SK-N-SH (cell line): Measurements from ENCODE around the gene CHD5. TPM values are rescaled to one million over a fixed set of nuclear protein-coding genes. Genes with fewer than 3 reads are reported as not detected.

Source experiments
- CTCF ChIA-PET: fragments of 300-600, 350-600 bp; formaldehyde crosslinking; extraction: SDS; loops from one replicate; lab custom pipeline; 2021; lab: Yijun Ruan, JAX
- POLR2A ChIA-PET: fragments of 350-600 bp; sonication (Branson Sonifier 250); formaldehyde crosslinking; extraction: SDS; loops from one replicate; lab custom pipeline; 2020; ENCODE audit warnings: antibody characterized with exemption, inconsistent platforms; lab: Yijun Ruan, JAX
- DNase-seq: peaks from one replicate; pipeline ENCODE4 v3.0.0; 2012
- H2AFZ ChIP-seq: fragments of 200-600 bp; sonication (generic); 2 replicates; pipeline ENCODE4 v1.8.1; 2016; ENCODE audit warnings: antibody characterized with exemption, mild to moderate bottlenecking, low read depth
- H3F3A ChIP-seq: fragments of 200-600 bp; sonication (generic); replicated peaks from 2 replicates; pipeline ENCODE3; 2016; ENCODE audit warnings: antibody characterized with exemption, mild to moderate bottlenecking; ENCODE audit not compliant: insufficient read depth
- H3K27ac ChIP-seq, 2 experiments: fragments of 200-500 bp in 1 of 2; fragments of 200-600 bp in 1 of 2; sonication (Bioruptor generic) in 1 of 2; sonication (generic), shearing (Covaris generic) in 1 of 2; 2 replicates each; pipeline versions ENCODE4 v1.5.1 to v1.6.1; 2014 to 2016; ENCODE audit warnings: low read depth in 2 of 2, inconsistent platforms in 1 of 2, low read length in 1 of 2, mild to moderate bottlenecking in 1 of 2, mixed read lengths in 1 of 2
- H3K27me3 ChIP-seq: fragments of 200-600 bp; sonication (generic), shearing (Covaris generic); 2 replicates; pipeline ENCODE4 v1.6.1; 2016; ENCODE audit warnings: mixed run types; ENCODE audit not compliant: insufficient read depth
- H3K36me3 ChIP-seq, 2 experiments: fragments of 200-500 bp in 1 of 2; fragments of 200-600 bp in 1 of 2; sonication (Bioruptor generic) in 1 of 2; sonication (generic) in 1 of 2; replicated peaks in 1 of 2; 2 replicates each; pipeline versions ENCODE3 to v1.5.1; 2014 to 2016; ENCODE audit warnings: low read length in 1 of 2, mild to moderate bottlenecking in 1 of 2; ENCODE audit not compliant: insufficient read depth in 2 of 2, control insufficient read depth in 1 of 2
- H3K4me1 ChIP-seq, 2 experiments: fragments of 200-500 bp in 1 of 2; fragments of 200-600 bp in 1 of 2; sonication (Bioruptor generic) in 1 of 2; sonication (generic), shearing (Covaris generic) in 1 of 2; 2 replicates each; pipeline versions ENCODE4 v1.5.1 to v1.6.1; 2014 to 2016; ENCODE audit warnings: low read depth in 1 of 2, low read length in 1 of 2, mixed run types in 1 of 2; ENCODE audit not compliant: insufficient read depth in 2 of 2, control insufficient read depth in 1 of 2
- H3K4me2 ChIP-seq: fragments of 200-600 bp; sonication (generic), shearing (Covaris generic); 2 replicates; pipeline ENCODE4 v1.6.1; 2017; ENCODE audit warnings: mixed run types
- H3K4me3 ChIP-seq, 2 experiments: fragments of 200-500 bp in 1 of 2; fragments of 200-600 bp in 1 of 2; sonication (Bioruptor generic) in 1 of 2; sonication (generic), shearing (Covaris generic) in 1 of 2; 2 replicates each; pipeline versions ENCODE4 v1.5.1 to v1.8.1; 2014 to 2016; ENCODE audit warnings: low read depth in 2 of 2, inconsistent platforms in 1 of 2, low read length in 1 of 2, mild to moderate bottlenecking in 1 of 2, mixed read lengths in 1 of 2, moderate library complexity in 1 of 2
- H3K79me2 ChIP-seq: fragments of 200-600 bp; sonication (generic); 2 replicates; pipeline ENCODE4 v1.8.1; 2017; ENCODE audit warnings: mild to moderate bottlenecking; ENCODE audit not compliant: insufficient read depth
- H3K9ac ChIP-seq: fragments of 200-600 bp; sonication (generic); 2 replicates; pipeline ENCODE4 v1.6.1; 2017; ENCODE audit warnings: mixed run types
- H3K9me2 ChIP-seq: fragments of 200-600 bp; sonication (generic); 2 replicates; pipeline ENCODE4 v1.6.1; 2017; ENCODE audit warnings: mixed run types
- H3K9me3 ChIP-seq: fragments of 200-600 bp; sonication (generic); 2 replicates; pipeline ENCODE4 v1.6.1; 2017; ENCODE audit warnings: mixed run types, mild to moderate bottlenecking, moderate library complexity
- H4K20me1 ChIP-seq: fragments of 200-600 bp; sonication (generic); 2 replicates; pipeline ENCODE4 v1.6.1; 2017; ENCODE audit warnings: mild to moderate bottlenecking, mixed run types; ENCODE audit not compliant: insufficient read depth
- CHD2 ChIP-seq: fragments of 150-350 bp; IDR thresholded peaks from 2 replicates; pipeline ENCODE4 v1.6.1; 2018; ENCODE audit warnings: low read length; ENCODE audit not compliant: partially characterized antibody
- ELF1 ChIP-seq: IDR thresholded peaks from 2 replicates; pipeline ENCODE4 v1.4.0; 2012
- FOSL2 ChIP-seq: IDR thresholded peaks from 2 replicates; pipeline ENCODE4 v1.4.0; 2012; ENCODE audit warnings: low read depth, mild to moderate bottlenecking, moderate library complexity, borderline replicate concordance
- FOXJ3 ChIP-seq: sonication (generic); formaldehyde crosslinking; IDR thresholded peaks from 2 replicates; pipeline ENCODE4 v1.5.1; 2020; ENCODE audit warnings: mild to moderate bottlenecking, missing genetic modification reagents
- FOXM1 ChIP-seq: IDR thresholded peaks from 2 replicates; pipeline ENCODE4 v1.4.0; 2012; ENCODE audit warnings: low read depth, mild to moderate bottlenecking
- JUND ChIP-seq: IDR thresholded peaks from 2 replicates; pipeline ENCODE4 v1.4.0; 2012
- MEF2A ChIP-seq: IDR thresholded peaks from 2 replicates; pipeline ENCODE4 v1.4.0; 2012; ENCODE audit warnings: low read depth, borderline replicate concordance
- NRF1 ChIP-seq: IDR thresholded peaks from 2 replicates; pipeline ENCODE4 v1.6.1; 2012; ENCODE audit warnings: low read depth, mild to moderate bottlenecking, low read length
- POLR2AphosphoS5 ChIP-seq: IDR thresholded peaks from 2 replicates; pipeline ENCODE4 v1.6.1; 2012; ENCODE audit warnings: low read depth, low read length
- RAD21 ChIP-seq: IDR thresholded peaks from 2 replicates; pipeline ENCODE4 v1.6.1; 2012; ENCODE audit warnings: mild to moderate bottlenecking, low read length
- RCOR1 ChIP-seq: fragments of 150-350 bp; IDR thresholded peaks from 2 replicates; pipeline ENCODE4 v1.6.1; 2017; ENCODE audit warnings: antibody characterized with exemption, low read length
- RFX5 ChIP-seq: IDR thresholded peaks from 2 replicates; pipeline ENCODE4 v1.6.1; 2012; ENCODE audit warnings: mild to moderate bottlenecking, improper control_type of control experiment, low read length
- SIN3A ChIP-seq: IDR thresholded peaks from 2 replicates; pipeline ENCODE4 v1.6.1; 2012; ENCODE audit warnings: low read depth, mild to moderate bottlenecking, low read length, moderate library complexity, borderline replicate concordance
- TAF1 ChIP-seq: IDR thresholded peaks from 2 replicates; pipeline ENCODE4 v1.6.1; 2012; ENCODE audit warnings: low read depth, mild to moderate bottlenecking, low read length, moderate library complexity, borderline replicate concordance
- TCF12 ChIP-seq: IDR thresholded peaks from 2 replicates; pipeline ENCODE4 v1.4.0; 2012
- YY1 ChIP-seq: IDR thresholded peaks from 2 replicates; pipeline ENCODE4 v1.4.0; 2012; ENCODE audit warnings: low read depth, mild to moderate bottlenecking
- WGBS: methylation state at CpG from one replicate; pipeline ENCODE4 v1.1.6; 2017; ENCODE audit warnings: low lambda C conversion rate; 5-methylcytosine and 5-hydroxymethylcytosine counted together
- polyA plus RNA-seq, 3 experiments: library from polyadenylated mRNA; depleted of rRNA; stranded (reverse); fragments of >200 nt; gene quantifications; 2 replicates each; pipeline ENCODE4 v1.2.3, GENCODE V29; 2012
- TF ChIP-seq, protein P1 (sequence below): fragments of 150-350 bp; IDR thresholded peaks from 2 replicates; pipeline ENCODE4 v1.6.1; 2017; ENCODE audit warnings: antibody characterized with exemption, low read length, low read depth, borderline replicate concordance
- TF ChIP-seq, protein P2 (sequence below): IDR thresholded peaks from 2 replicates; pipeline ENCODE4 v1.4.0; 2012; ENCODE audit warnings: low read depth
- TF ChIP-seq, protein P3 (sequence below): fragments of 200-600 bp; sonication (generic); IDR thresholded peaks from 2 replicates; pipeline ENCODE4 v1.6.1; 2017; ENCODE audit warnings: antibody characterized with exemption, mild to moderate bottlenecking, moderate library complexity

The CHD5 gene
- polyA plus RNA-seq, 1 of the 3 experiments (the other 2 are of a cell fraction): 0.26 TPM

DNA sequence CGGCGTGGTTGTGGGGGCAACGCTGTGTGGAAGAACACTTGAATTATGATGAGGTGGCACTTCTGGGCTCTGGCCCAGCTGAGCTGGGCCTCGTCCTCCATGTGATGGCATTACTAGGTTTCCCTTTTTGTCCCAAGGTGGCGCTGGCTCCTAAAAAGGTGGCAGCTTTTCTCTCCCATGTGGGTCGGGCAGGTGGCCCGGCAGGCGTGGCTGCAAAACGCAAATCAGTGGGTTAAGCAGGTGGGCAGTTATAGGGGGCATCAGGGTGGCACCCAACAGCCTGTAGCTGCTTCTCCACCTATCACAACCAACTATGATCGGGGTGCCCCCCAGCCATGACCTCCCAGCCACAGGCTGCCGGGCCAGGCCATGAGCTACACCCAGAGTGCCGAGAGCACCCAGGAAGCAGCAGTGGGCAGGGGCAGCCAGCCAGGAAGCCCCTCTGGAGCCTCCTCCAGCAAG lies 74.9 kb downstream of the CHD5 start:
- no peak overlapping the region for H3K4me3 ChIP-seq
- H3F3A ChIP-seq: no peaks in the 10 kb centered on the region
- 68% methylated on average over 7 of the region's 12 CpGs for WGBS
- H3K27me3 ChIP-seq: no peaks in the 10 kb centered on the region
- no peaks in the 10 kb centered on the region for H3K9me3 ChIP-seq
- TF ChIP-seq RAD21 (0 out of 2 replicates have a peak, but pooled peaks have one; percentile 4), RCOR1 (no peak), POLR2AphosphoS5 (no peak)
- TF ChIP-seq, all 33 proteins: peak for 1
- POLR2A ChIA-PET: no interaction called here
- no peak for DNase-seq
- H3K4me1 ChIP-seq: no peaks in the 10 kb centered on the region; a peak in 1 of 4 replicates
- no peaks in the 10 kb centered on the region for H3K36me3 ChIP-seq
- no peak overlapping the region for H3K27ac ChIP-seq
- H2AFZ ChIP-seq: no peak overlapping the region
- H3K9me2 ChIP-seq: no peaks in the 10 kb centered on the region
- H3K4me2 ChIP-seq: no peak overlapping the region
- no peaks in the 10 kb centered on the region for H3K79me2 ChIP-seq
- no peaks in the 10 kb centered on the region for H4K20me1 ChIP-seq
- CTCF ChIA-PET: interaction anchor here (0.9 to 2.5 kb wide), 7 partner anchors 21 to 104 kb away, joined by 3 to 8 read pairs (median 4); no protein-coding TSS in a partner anchor
- H3K9ac ChIP-seq: no peak overlapping the region

DNA sequence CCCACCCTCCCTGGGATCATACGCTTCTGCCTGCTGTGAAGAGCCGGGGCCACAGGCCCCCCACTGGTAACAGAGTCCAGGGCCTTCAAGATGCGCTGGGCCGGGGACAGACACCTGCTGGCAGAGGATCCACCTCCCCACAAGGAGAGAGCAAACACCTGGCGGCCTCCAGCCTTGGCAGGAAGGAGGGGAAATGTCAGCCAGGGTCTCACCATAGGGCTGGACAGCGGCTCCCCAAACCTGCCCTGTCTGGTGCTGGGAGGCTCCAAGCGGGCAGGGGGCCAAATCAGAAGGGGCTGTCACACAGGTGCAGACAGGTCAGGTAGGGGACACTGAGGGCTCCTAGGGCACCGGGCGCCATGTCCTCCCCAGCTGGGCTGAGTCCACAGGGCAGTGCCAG lies 75.5 kb downstream of the CHD5 start:
- Histone ChIP-seq H3K9me3 (no peaks in the 10 kb centered on the region), H3K27me3 (no peaks in the 10 kb centered on the region), H3K79me2 (no peaks in the 10 kb centered on the region), H3K27ac (no peak overlapping the region), H3K9ac (no peak overlapping the region), H3K4me3 (no peak overlapping the region), H2AFZ (no peak overlapping the region), H3K4me2 (no peak overlapping the region), H3K4me1 (no peaks in the 10 kb centered on the region; a peak in 1 of 4 replicates), H3K36me3 (no peaks in the 10 kb centered on the region), H3K9me2 (no peaks in the 10 kb centered on the region), H3F3A (no peaks in the 10 kb centered on the region), H4K20me1 (no peaks in the 10 kb centered on the region)
- WGBS: 80% methylated on average over 2 of the region's 9 CpGs
- ChIA-PET CTCF (interaction anchor here (0.9 to 2.5 kb wide), 4 partner anchors 22 to 100 kb away, joined by 3 to 8 read pairs (median 4); no protein-coding TSS in a partner anchor), POLR2A (no interaction called here)
- DNase-seq: no peak
- TF ChIP-seq NRF1: no peak
- TF ChIP-seq RFX5: no peak
- TF ChIP-seq ELF1: no peak
- TF ChIP-seq CHD2: no peak
- no peak for TF ChIP-seq RAD21
- no peak for TF ChIP-seq TCF12
- TF ChIP-seq FOXM1: no peak
- TF ChIP-seq, protein P1, sequence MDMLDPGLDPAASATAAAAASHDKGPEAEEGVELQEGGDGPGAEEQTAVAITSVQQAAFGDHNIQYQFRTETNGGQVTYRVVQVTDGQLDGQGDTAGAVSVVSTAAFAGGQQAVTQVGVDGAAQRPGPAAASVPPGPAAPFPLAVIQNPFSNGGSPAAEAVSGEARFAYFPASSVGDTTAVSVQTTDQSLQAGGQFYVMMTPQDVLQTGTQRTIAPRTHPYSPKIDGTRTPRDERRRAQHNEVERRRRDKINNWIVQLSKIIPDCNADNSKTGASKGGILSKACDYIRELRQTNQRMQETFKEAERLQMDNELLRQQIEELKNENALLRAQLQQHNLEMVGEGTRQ: no peak
- TF ChIP-seq MEF2A: no peak
- no peak for TF ChIP-seq FOXJ3 (CRISPR knock-in tag)
- no peak for TF ChIP-seq TAF1
- TF ChIP-seq, protein P2, sequence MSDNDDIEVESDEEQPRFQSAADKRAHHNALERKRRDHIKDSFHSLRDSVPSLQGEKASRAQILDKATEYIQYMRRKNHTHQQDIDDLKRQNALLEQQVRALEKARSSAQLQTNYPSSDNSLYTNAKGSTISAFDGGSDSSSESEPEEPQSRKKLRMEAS: no peak
- TF ChIP-seq SIN3A: no peak
- no peak for TF ChIP-seq POLR2AphosphoS5
- TF ChIP-seq JUND: no peak
- TF ChIP-seq YY1: no peak
- no peak for TF ChIP-seq RCOR1
- no peak for TF ChIP-seq FOSL2
- TF ChIP-seq, protein P3, sequence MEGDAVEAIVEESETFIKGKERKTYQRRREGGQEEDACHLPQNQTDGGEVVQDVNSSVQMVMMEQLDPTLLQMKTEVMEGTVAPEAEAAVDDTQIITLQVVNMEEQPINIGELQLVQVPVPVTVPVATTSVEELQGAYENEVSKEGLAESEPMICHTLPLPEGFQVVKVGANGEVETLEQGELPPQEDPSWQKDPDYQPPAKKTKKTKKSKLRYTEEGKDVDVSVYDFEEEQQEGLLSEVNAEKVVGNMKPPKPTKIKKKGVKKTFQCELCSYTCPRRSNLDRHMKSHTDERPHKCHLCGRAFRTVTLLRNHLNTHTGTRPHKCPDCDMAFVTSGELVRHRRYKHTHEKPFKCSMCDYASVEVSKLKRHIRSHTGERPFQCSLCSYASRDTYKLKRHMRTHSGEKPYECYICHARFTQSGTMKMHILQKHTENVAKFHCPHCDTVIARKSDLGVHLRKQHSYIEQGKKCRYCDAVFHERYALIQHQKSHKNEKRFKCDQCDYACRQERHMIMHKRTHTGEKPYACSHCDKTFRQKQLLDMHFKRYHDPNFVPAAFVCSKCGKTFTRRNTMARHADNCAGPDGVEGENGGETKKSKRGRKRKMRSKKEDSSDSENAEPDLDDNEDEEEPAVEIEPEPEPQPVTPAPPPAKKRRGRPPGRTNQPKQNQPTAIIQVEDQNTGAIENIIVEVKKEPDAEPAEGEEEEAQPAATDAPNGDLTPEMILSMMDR: no peak
